ENCODE measurements around the gene KBTBD6.
"Not testable (repeated sequence)": the region's sequence is repeated elsewhere in the genome, so short reads cannot be mapped to it uniquely, and the experiment has no call there.

Gene KBTBD6

GRCh38 chr13:41137951-41138350, 5.3 kb upstream of the KBTBD6 start:
- DNase-seq: no peak
- intact Hi-C loops (cut with DNase I): loop anchor here (10.0 kb wide), 1 partner anchor 73 kb away; the partner anchor contains the start of gene WBP4

- DNase-seq: no peak
- intact Hi-C loops (cut with DNase I): loop anchor here (10.0 kb wide), 1 partner anchor 72 kb away; the partner anchor contains the start of gene WBP4
These were observed 4.6 kb upstream of the KBTBD6 start for GRCh38 chr13:41137241-41137640.

- DNase-seq: no peak
- intact Hi-C loops (cut with DNase I): loop anchor here (10.0 kb wide), 1 partner anchor 72 kb away; the partner anchor contains the start of gene WBP4
These were observed 3.9 kb upstream of the KBTBD6 start for GRCh38 chr13:41136396-41137031.

GRCh38 chr13:41133951-41134350, 1.3 kb upstream of the KBTBD6 start:
- intact Hi-C loops (cut with DNase I): loop anchor here (5.0 to 10.0 kb wide), 2 partner anchors 69 to 212 kb away; partner anchors contain the start of gene WBP4
- DNase-seq: no peak

GRCh38 chr13:41131660-41132511, 716 bp downstream of the KBTBD6 start:
- intact Hi-C loops (cut with DNase I): loop anchor here (1.0 to 10.0 kb wide), 3 partner anchors 62 to 210 kb away; partner anchors contain the start of genes KBTBD7 and WBP4
- peak in 6 of 42 donors; percentile 3 to 18 (median 8) for DNase-seq

- not testable (repeated sequence) for DNase-seq
- intact Hi-C loops (cut with DNase I): loop anchor here (5.0 to 10.0 kb wide), 2 partner anchors 66 to 209 kb away; partner anchors contain the start of gene WBP4
These were observed 1.4 kb downstream of the KBTBD6 start for GRCh38 chr13:41131189-41131588.

- intact Hi-C loops (cut with DNase I): loop anchor here (5.0 to 10.0 kb wide), 2 partner anchors 66 to 208 kb away; partner anchors contain the start of gene WBP4
These were observed 2.2 kb downstream of the KBTBD6 start for GRCh38 chr13:41130356-41130755.

GRCh38 chr13:41127701-41128100, 4.9 kb downstream of the KBTBD6 start:
- no peak for DNase-seq
- intact Hi-C loops (cut with DNase I): no loop called here

More at GRCh38 chr13:41130356-41130755, 2.2 kb downstream of the KBTBD6 start:
- no peak for DNase-seq

GRCh38 chr13:41122838-41123237, 9.8 kb downstream of the KBTBD6 start:
- peak in 1 of 42 donors; percentile 11 for DNase-seq
- intact Hi-C loops (cut with DNase I): no loop called here

- no peak for DNase-seq
- intact Hi-C loops (cut with DNase I): no loop called here
These were observed 14.7 kb downstream of the KBTBD6 start for GRCh38 chr13:41117869-41118268.

GRCh38 chr13:41111454-41111853, 21.1 kb downstream of the KBTBD6 start:
- DNase-seq: no peak
- intact Hi-C loops (cut with DNase I): no loop called here

- intact Hi-C loops (cut with DNase I): no loop called here
- no peak for DNase-seq
These were observed 25.0 kb downstream of the KBTBD6 start for GRCh38 chr13:41107584-41108014.

GRCh38 chr13:41107104-41107571, 25.5 kb downstream of the KBTBD6 start:
- DNase-seq: no peak
- intact Hi-C loops (cut with DNase I): no loop called here

GRCh38 chr13:41099986-41100385, 32.6 kb downstream of the KBTBD6 start:
- intact Hi-C loops (cut with DNase I): no loop called here
- DNase-seq: no peak

- DNase-seq: no peak
- intact Hi-C loops (cut with DNase I): no loop called here
These were observed 33.8 kb downstream of the KBTBD6 start for GRCh38 chr13:41098761-41099160.

- DNase-seq; intact Hi-C loops (cut with DNase I): not testable (repeated sequence)
These were observed 36.9 kb downstream of the KBTBD6 start for GRCh38 chr13:41095681-41096080.

- intact Hi-C loops (cut with DNase I): no loop called here
- no peak for DNase-seq
These were observed 46.5 kb downstream of the KBTBD6 start for GRCh38 chr13:41085961-41086585.

- intact Hi-C loops (cut with DNase I): loop anchor here (5.0 kb wide), 1 partner anchor 143 kb away; no protein-coding TSS in a partner anchor
These were observed 52.9 kb downstream of the KBTBD6 start for GRCh38 chr13:41079725-41080124.

More at GRCh38 chr13:41079725-41080124, 52.9 kb downstream of the KBTBD6 start:
- DNase-seq: no peak
